ENCODE data around the gene OR10P1.
"Not testable (repeated sequence)": the region's sequence is repeated elsewhere in the genome, so short reads cannot be mapped to it uniquely, and the experiment has no call there.

Gene OR10P1, protein sequence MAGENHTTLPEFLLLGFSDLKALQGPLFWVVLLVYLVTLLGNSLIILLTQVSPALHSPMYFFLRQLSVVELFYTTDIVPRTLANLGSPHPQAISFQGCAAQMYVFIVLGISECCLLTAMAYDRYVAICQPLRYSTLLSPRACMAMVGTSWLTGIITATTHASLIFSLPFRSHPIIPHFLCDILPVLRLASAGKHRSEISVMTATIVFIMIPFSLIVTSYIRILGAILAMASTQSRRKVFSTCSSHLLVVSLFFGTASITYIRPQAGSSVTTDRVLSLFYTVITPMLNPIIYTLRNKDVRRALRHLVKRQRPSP

DNA sequence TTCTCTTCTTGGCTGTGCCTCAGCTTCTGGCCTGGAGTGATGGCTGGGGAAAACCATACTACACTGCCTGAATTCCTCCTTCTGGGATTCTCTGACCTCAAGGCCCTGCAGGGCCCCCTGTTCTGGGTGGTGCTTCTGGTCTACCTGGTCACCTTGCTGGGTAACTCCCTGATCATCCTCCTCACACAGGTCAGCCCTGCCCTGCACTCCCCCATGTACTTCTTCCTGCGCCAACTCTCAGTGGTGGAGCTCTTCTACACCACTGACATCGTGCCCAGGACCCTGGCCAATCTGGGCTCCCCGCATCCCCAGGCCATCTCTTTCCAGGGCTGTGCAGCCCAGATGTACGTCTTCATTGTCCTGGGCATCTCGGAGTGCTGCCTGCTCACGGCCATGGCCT lies at the start of gene OR10P1:
TSS of gene OR10P1 (plus strand) at position 40 of the 400 bp plus-strand sequence. CDS start at position 40, 0 bp downstream.
- DNase-seq (ENCODE audit: low read depth): no peak

DNA sequence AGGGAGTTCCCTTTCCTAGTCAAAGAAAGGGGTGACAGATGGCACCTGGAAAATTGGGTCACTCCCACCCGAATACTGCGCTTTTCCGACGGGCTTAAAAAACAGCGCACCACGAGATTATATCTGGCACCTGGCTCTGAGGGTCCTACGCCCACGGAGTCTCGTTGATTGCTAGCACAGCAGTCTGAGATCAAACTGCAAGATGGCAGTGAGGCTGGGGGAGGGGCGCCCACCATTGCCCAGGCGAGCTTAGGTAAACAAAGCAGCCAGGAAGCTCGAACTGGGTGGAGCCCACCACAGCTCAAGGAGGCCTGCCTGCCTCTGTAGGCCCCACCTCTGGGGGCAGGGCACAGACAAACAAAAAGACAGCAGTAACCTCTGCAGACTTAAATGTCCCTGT lies 46.5 kb upstream of the OR10P1 start:
- not testable (repeated sequence) for DNase-seq (ENCODE audit: low read depth)

DNA sequence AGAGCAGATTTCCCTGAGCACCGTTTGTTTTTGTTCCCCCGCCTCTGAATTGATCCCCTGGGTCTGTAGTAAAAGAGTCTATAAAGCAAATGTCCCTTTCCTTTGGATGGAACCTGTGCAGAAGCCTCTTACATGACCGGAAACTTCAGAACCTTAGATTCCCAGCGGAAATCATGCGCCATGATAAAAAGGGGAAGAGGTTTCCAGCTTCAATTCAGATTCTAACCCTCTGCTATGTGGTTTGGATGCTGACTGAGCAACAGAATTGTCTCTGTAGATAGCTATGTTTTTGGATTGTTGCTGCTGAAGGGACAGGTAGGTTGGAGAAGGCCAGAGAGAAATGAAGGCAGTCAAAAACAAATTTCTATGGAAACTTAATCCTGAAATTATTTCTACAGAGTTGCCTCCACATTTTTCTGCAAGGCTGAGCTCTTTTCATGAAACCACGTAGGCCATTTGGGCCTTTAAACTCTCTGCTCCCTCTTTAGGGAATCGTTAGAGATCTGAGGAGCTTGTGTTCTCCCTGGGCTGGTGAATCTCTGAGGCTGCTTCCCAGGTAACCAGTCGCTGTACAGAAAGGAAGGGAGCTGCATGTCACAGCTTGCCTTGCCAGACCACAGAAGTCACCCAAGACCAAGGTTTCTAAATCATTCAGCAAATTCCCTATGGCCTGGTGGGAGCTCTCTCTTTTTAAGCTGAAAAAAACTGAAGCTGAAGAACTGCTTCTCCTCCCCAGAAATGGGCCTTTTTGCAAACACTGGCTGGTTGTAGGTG lies 28.7 kb upstream of the OR10P1 start:
- no peak for DNase-seq (ENCODE audit: low read depth)

DNA sequence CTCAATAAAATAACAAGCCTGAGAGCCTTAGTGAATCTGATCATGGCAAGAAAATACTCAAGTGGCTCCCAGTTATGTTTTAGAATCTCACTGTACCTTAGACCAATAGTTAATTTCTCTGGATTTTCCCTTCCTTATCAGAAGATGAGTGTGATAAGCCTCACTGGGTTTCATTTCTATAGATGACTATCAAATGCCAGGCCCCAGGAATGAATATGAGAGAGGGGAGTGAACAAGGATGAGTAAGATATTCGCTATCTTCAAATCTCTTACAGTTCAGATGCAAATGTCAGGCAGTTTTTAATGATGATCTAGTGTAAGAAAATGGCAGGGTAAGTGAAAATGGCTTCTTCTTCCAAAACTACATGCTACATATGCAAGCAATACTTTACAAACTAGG lies 26.1 kb upstream of the OR10P1 start:
- no peak for DNase-seq (ENCODE audit: low read depth)

DNA sequence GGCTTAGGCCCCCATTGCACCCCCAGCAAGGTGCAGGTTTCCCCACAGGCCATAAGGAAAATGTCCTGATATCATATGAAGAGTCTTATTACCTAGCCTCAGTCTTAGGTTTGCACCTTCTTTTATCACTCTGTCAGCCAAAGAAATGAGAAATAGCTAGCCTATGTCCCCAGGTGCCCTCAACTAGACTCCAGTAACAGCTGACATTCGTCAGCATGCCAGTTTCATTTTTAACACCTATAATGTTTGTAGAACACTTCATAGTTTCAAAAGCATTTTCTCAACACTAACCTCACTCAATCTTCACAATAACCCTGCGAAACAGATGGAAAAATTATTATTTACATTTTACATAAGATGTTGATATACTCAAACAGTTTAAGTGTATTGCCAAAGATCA lies 24.0 kb upstream of the OR10P1 start:
- no peak for DNase-seq (ENCODE audit: low read depth)

DNA sequence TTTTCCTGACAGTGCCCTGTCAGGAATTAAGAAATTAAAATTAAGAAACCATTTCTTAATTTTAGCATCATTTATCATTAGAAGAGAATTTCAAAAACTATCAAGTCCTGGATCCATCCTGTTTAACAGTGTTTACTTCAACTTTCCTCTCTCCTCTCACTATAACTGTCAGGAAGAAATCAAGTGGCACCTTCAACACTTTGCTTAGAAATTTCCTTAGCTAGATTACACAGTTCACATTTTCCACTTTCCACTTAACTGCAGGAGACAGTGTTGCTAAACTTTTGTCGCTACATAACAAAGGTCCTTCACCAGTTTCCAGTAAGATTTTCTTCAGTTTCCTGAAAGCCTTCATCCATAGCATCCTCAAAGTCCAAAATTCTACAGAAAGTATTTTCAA lies 21.9 kb upstream of the OR10P1 start:
- no peak for DNase-seq (ENCODE audit: low read depth)

DNA sequence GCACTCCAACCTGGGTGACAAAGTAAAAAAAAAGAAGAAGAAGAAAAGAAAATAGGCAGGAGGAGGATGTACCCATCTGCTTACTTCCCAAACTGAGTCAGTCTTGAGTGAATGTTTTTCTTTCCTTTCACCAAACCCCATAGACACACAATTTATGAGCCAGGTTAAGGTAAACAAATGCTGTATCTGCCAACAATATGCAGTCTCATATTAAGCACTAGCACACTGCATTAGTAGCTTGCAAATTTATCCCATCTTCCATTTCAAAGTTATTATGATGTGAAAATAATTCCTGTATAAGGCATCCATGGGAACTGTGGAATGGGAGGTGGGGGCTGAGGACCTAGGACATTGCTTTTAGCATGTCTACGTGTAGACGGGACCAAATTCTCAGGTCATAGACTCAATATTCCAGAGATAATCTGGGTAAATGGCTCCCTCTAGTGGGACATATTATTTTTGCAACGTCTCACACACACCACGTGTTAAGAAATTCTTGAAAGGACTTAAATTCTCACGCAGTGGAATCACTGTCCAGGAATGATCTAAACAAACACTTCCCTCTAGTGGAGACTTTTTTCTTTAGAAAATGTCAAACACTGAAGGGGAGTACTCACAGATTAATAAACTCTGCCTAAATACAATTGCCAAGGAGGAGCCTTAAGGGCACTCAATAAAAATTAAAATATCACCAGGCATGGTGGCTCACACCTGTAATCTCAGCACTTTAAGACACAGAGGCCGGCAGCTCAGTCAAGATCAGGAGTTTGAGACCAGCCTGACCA lies 17.1 kb upstream of the OR10P1 start:
- peak; percentile 95 for DNase-seq (ENCODE audit: low read depth)

DNA sequence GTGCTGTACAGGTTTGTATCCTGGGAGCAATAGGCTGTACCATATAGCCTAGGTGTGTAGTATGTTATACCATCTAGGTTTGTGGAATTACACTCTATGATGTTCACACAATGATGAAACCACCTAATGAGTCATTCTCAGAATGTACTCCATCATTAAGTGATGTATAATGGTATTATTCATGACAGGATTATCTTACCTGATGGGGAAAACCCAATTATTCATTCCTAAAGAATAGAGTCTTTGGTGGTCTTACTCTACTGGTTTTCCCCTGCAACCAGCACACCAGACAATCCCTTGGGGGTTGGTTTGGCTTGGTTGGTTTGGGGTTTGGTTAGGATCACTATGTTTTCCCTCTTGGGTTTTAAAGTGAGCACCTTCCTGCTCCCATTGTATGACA lies 12.6 kb upstream of the OR10P1 start:
- peak; percentile 21 for DNase-seq (ENCODE audit: low read depth)

DNA sequence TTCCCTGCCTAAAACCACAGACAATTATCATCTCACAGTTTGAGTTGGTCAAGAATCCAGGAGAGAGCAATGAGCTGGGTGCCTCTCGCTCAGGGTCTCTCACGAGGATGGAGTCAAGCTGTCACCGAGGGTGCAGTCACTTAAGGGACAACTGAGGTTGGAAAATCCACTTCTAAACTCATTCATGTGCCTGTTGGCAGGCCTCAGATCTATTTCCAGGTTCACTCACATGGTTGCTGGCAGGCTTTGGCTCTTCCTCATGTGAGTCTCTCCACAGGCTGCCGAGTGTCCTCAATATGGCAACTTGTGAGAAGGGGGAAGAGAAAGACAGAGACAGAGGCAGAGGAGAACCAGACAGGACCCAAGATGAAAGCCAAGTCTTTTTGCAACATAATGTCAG lies 10.5 kb upstream of the OR10P1 start:
- DNase-seq (ENCODE audit: low read depth): no peak

DNA sequence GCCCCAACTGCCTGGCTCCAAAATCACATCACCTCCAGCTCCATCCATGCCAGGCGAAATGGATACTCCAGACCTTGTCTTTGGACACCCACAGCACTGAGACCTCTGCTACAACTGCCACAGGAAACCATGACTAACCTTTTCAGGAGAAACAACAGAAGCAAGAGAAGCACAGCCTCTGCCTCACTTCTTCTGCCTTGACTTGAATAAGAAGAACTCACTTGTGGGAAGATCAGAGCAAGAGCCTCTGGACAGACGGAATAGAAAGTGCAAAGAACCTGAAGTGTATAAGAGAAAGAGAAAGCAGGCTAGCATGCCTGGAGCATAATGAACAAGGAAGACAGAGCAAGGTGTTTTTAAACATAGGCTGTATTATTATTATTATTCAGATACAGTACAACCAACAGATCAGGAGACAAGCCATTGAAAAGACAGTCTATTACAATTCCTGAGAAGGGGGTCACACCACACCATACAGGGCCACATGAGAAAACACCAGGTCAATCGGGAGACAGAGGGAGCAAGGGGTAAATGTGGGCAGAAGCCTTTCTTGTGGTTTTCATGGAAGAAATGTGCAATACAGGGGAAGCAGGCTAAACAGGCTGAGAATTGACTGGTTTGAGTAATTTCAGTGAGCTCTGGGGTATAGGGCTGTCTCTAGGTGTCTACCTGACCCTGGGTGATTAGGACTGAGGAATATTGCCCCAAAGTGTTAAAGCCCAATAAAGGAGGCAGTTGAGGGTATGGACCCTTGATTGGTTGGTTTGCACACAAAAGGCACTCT lies 7.4 kb upstream of the OR10P1 start:
- no peak for DNase-seq (ENCODE audit: low read depth)

DNA sequence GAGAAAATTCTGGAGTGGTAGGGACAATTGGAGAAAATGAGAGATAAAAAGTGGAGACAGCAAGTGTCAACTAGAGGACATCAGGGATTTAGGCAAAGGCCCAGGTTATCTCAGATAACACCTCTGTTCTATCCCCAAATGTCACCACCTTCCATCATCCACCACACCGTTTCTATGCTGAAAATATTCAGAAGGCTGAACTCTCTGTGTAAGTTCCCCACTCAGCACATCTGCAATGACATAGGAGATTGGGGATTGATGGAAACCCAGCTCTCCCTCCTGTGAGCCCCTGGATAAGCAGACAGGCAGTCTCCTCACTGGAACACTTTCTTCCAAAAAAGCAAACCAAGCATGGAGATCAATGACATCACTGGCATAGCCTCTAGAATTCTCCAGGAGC lies 5.6 kb upstream of the OR10P1 start:
- DNase-seq (ENCODE audit: low read depth): no peak

DNA sequence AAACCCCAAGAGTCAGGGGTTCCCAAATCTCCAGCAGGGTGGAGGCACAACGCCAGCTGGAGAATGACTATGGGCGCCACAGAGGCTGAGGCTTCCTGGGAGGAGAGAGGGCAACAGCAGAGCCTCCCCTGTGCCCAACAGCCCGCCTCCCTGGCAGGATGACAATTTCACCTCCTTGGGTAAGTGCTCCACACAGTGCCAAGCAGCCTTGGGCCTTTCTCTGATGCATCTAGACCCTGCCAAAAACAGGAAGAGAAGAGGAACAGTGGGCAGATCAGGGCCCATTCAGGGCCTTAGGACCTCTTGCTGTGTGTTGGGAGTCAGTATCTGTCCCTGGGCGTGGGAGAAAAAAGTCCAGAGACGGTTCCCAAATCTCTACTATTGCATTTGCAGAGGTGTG lies 5.0 kb upstream of the OR10P1 start:
- no peak for DNase-seq (ENCODE audit: low read depth)

DNA sequence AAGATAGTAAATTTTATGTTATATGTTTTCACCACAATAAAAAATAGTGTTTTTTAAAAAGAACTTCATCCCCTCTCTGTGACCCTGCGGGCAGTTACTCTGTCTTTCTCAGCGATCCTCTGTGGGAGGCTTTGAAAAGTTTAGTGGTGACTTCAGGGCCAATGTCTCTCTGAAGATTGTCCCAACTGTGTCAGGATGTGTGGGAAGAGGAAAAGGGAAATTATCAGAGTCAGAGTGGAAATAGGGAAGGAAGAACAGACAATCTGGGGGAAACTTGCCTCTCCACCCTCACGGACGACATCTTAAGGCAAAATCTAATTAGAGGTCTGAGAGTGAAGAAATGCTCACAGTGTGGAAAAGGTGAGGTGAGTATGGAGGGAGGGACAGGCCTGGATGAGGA lies 3.5 kb upstream of the OR10P1 start:
- no peak for DNase-seq (ENCODE audit: low read depth)

DNA sequence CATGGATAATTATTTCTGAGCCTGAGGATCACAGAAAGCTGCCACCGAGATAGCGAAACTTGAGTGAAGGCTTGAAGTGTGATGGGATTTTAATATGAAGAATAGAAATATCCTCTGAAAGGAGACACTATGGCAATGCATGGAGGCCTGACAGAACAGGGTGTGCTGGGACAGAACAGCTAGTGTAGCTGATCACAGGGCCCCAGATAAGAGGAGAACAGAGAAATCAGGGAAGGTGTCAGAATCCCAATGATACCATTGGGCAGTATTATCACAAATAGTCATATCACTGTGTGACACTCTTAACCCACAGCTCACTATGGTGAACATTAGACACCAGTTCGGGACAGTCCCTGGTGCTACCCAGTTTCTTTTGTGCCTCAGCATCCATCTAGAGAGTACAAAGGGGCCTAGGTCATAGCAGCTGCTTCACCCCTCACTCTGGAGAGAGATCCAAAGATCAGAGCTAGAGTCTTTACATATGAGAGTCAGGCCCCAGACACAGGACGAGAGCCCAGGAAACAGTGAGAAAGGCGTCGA lies 506 bp upstream of the OR10P1 start:
- no peak for DNase-seq (ENCODE audit: low read depth)

DNA sequence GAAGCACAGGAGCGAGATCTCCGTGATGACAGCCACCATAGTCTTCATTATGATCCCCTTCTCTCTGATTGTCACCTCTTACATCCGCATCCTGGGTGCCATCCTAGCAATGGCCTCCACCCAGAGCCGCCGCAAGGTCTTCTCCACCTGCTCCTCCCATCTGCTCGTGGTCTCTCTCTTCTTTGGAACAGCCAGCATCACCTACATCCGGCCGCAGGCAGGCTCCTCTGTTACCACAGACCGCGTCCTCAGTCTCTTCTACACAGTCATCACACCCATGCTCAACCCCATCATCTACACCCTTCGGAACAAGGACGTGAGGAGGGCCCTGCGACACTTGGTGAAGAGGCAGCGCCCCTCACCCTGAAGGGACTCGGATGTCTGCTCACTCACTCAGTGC lies 775 bp downstream of the OR10P1 start:
- no peak for DNase-seq (ENCODE audit: low read depth)

DNA sequence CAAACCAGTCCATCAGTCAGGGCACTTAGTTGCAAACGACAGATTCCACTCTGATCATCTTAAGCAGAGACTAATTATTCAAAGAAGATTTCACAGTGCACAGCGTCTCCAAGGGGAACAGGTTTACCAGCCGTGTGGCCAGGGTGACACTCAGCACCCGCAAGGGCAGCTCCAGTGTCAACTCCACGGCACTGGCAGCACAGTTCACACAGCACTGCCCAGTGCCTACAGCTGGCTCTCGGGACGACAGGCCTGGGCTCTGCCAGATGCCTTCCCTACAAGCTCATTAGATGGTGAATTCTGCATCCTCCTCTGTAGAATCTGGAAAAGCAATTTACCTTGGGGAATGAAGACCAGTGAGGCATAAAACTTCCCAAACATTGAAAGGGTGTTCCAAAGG lies 4.9 kb downstream of the OR10P1 start:
- DNase-seq (ENCODE audit: low read depth): no peak

DNA sequence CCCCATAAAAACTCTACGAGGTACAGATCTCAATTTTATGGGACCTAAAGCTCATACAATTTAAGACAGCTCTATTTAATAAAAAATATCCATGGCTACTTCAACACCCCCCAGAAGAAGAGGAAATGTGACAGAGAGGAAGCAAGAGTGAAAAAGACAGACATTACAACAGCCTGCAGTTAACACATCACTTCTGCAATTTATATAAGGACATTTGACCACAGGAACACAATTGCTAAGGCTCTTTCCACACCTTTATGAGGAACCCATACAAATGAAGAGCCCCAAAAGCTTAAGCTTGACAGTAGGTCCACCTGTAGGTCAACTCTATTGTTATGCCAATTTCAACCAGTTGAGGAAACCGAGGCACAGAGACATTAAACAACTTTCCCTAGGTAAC lies 5.6 kb downstream of the OR10P1 start:
- no peak for DNase-seq (ENCODE audit: low read depth)

DNA sequence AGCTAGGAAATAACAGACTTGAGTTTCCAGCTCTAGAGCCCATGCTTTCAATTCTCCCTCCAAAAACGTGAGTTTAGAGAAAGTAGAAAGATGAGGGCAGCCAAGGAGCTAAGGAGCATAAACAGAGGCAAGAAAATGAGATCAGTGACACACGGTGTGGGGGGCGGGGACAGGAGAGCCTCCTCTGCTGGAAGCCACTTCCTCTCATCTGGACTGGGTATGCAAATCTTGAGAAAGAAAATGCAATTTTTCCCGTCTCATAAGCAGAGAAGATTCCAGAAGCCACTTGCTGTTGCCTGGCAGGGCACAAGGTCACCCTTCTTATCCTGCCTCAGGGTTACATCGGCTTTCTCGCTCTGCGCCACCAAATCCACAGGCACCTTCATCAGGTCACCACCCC lies 6.0 kb downstream of the OR10P1 start:
- no peak for DNase-seq (ENCODE audit: low read depth)

DNA sequence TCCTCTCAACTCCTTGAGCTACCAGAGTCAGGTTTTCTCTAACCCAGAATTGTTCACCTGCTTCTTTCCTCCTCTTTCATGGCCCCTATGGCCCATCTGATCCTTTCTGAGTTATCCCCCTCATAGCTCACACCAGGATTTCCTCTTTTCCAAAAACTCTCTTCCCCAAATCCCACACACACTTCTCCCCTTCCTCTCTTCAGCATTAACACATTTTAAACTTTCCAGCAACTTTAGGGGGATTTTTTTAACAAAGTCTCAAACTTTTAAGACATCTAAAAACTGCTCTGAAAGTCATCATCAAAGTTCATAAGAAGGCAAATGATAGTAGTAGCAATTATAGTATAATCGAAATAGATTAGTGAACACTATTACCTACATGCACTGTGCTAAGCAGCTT lies 7.9 kb downstream of the OR10P1 start:
- no peak for DNase-seq (ENCODE audit: low read depth)

DNA sequence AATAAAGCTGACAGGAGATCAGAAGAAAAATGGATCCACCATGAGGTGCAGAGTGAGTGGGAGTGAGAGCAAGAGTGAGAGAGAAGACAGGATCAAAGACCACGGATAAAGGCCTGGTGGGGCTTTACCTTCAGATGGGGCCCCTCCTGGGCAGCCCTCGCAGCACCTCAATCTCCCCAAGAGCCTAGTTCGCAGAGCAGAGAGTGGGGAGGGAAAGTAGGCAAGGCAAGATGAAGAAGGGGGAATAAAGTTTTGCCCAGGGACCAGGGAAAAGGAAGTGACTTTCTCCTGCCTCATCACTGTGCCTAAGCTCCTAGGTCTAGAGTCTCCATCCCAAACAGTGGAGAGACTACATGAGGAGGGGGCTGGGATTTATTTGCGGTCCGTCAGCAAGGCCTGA lies 10.3 kb downstream of the OR10P1 start:
- no peak for DNase-seq (ENCODE audit: low read depth)

DNA sequence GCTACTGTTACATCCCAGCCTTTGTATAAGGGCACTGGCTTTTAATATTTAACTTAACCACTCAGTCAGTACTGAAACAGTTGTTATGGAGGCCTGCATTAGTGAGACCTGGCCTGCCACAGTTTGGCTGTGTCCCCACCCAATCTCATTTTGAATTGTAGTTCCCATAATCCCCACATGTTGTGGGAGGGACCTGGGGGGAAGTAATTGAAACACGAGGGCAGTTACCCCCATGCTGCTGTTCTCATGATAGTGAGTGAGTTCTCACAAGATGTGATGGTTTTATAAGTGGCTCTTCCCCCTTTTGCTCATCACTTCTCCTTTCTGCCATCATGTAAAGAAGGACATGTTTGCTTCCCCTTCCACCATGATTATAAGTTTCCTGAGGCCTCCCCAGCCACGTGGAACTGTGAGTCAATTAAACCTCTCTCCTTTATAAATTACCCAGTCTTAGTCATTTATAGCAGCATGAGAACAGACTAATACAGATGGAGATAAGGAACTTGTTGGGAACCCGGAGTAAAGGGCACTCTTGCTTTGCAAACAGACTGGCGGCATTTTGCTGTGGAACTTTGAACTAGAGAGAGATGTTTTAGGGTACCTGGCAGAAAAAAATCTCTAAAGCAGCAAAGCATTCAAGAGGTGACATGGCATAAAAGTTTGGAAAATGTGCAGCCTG lies 14.1 kb downstream of the OR10P1 start:
- DNase-seq (ENCODE audit: low read depth): not testable (repeated sequence)
